ENCODE results near the gene CNTNAP2. TPM values are rescaled to one million over a fixed set of nuclear protein-coding genes. Genes with fewer than 3 reads are reported as not detected.

Gene CNTNAP2
- total and polyA plus RNA-seq, 9 of the 15 experiments (the other 6 are each of a cell fraction or from before 2014, with no cell fraction given) = 0.04 to 0.62 (median 0.09) TPM; not detected in 4

GRCh38 chr7:148306759-148307158 is 2190.2 kb downstream of the CNTNAP2 start:
- ATAC-seq (no peak), DNase-seq (ENCODE audit: extremely low read depth in 1 of 4, low spot score in 3 of 4) (no peak), FAIRE-seq (no peak)
- Histone ChIP-seq H3K79me2 (ENCODE audit: control insufficient read depth, insufficient read depth, low read length) (no peaks in the 10 kb centered on the region), H3K9me1 (ENCODE audit: control insufficient read depth, insufficient read depth, low read length) (no peaks in the 10 kb centered on the region), H3K36me3 (ENCODE audit: control insufficient read depth, insufficient read depth, low read length) (no peaks in the 10 kb centered on the region), H3K9ac (ENCODE audit: insufficient read depth in 1 of 2, low read depth in 2 of 2, low read length in 2 of 2) (no peak overlapping the region), H3K4me1 (replicated peaks in 1 of 2; ENCODE audit: control insufficient read depth in 2 of 2, insufficient read depth in 2 of 2, low read length in 2 of 2) (peaks cover 0 to 3% of the 10 kb centered on the region in 2 experiments; a peak in 1 of 5 replicates), H3K9me3 (replicated peaks; ENCODE audit: control insufficient read depth, insufficient read depth, low read depth, low read length) (no peaks in the 10 kb centered on the region), H3K27ac (ENCODE audit: extremely low read depth, low read depth, low read length) (no peak overlapping the region), H3K4me2 (ENCODE audit: insufficient read depth, low read length) (no peak overlapping the region), H4K20me1 (replicated peaks; ENCODE audit: control insufficient read depth, insufficient read depth, low read length) (no peaks in the 10 kb centered on the region), H2AFZ (ENCODE audit: low read depth, low read length) (no peak overlapping the region), H3K4me3 (no peak overlapping the region), H3K27me3 (ENCODE audit: control insufficient read depth in 2 of 2, insufficient read depth in 2 of 2, low read length in 2 of 2) (peaks cover 0 to 5% of the 10 kb centered on the region in 2 experiments; a peak in 1 of 5 replicates)
- intact Hi-C loops (cut with micrococcal nuclease) = no loop called here
- POLR2A ChIA-PET = interaction anchor here (0.6 kb wide), 1 partner anchor 14 kb away, joined by 3 read pairs; no protein-coding TSS in a partner anchor
- in situ Hi-C loops (cut with MboI) = no loop called here
- no TSS peak for BruUV-seq (replicated peaks)
- WGBS (ENCODE audit: insufficient coverage, low coverage, missing lambda C conversion rate) = 0% methylated on average over 3 of the region's 4 CpGs
- TF ChIP-seq HOMEZ (CRISPR knock-in tag; IDR thresholded peaks at IDR 0.05) (no peak), MIER1 (IDR thresholded peaks at IDR 0.05; ENCODE audit: low read depth) (no peak), KLF13 (tag; IDR thresholded peaks at IDR 0.05; ENCODE audit: borderline replicate concordance, low read depth) (no peak), PRPF4 (IDR thresholded peaks at IDR 0.05; ENCODE audit: insufficient read depth, low read depth, low read length, poor library complexity, severe bottlenecking) (no peak), STAT5A (IDR thresholded peaks at IDR 0.05; ENCODE audit: borderline replicate concordance, low read length) (no peak), CREB3L1 (IDR thresholded peaks at IDR 0.05; ENCODE audit: borderline replicate concordance, low read depth) (no peak), PCBP1 (IDR thresholded peaks at IDR 0.05; ENCODE audit: low read depth, low read length, poor library complexity, severe bottlenecking) (no peak), NFYB (IDR thresholded peaks at IDR 0.05; ENCODE audit: extremely low read depth, insufficient read length) (no peak), TCF7 (IDR thresholded peaks at IDR 0.05; ENCODE audit: borderline replicate concordance) (no peak), WHSC1 (IDR thresholded peaks at IDR 0.05; ENCODE audit: low read length) (no peak), PURB (CRISPR knock-in tag; IDR thresholded peaks at IDR 0.05; ENCODE audit: low read depth) (no peak)
- TF ChIP-seq, protein P1, sequence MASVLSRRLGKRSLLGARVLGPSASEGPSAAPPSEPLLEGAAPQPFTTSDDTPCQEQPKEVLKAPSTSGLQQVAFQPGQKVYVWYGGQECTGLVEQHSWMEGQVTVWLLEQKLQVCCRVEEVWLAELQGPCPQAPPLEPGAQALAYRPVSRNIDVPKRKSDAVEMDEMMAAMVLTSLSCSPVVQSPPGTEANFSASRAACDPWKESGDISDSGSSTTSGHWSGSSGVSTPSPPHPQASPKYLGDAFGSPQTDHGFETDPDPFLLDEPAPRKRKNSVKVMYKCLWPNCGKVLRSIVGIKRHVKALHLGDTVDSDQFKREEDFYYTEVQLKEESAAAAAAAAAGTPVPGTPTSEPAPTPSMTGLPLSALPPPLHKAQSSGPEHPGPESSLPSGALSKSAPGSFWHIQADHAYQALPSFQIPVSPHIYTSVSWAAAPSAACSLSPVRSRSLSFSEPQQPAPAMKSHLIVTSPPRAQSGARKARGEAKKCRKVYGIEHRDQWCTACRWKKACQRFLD (CRISPR knock-in tag; IDR thresholded peaks at IDR 0.05) = no peak
- CTCF ChIA-PET (ENCODE audit: low intra/inter-chr PET ratio) = no interaction called here
